ENCODE results near the gene AP5S1. TPM values are rescaled to one million over a fixed set of nuclear protein-coding genes. Genes with fewer than 3 reads are reported as not detected.
"Not testable (repeated sequence)": the region's sequence is repeated elsewhere in the genome, so short reads cannot be mapped to it uniquely, and the experiment has no call there.

The AP5S1 gene
- total RNA-seq, 1 experiment from 2014 or later = 3.9 TPM

DNA sequence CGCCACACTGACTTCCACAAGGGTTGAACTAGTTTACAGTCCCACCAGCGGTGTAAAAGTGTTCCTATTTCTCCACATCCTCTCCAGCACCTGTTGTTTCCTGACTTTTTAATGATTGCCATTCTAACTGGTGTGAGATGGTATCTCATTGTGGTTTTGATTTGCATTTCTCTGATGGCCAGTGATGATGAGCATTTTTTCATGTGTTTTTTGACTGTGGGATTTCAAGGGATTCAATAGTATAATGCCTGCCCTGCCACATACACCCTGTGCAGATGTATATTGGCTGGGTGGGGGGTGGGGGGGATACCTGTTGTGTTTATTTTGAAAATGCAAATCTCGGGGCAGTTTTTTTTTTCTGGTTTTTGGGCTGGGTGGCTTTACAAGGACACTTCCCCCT lies 26.2 kb upstream of the AP5S1 start:
- not testable (repeated sequence) for H2BK20ac ChIP-seq (ENCODE audit: low read depth, low read length, poor library complexity, severe bottlenecking); H4K91ac ChIP-seq (ENCODE audit: insufficient read length, low read depth, low read length); H3K56ac ChIP-seq (ENCODE audit: insufficient read length, low read depth, low read length); H3K79me2 ChIP-seq (ENCODE audit: insufficient read depth, low read length); H4K8ac ChIP-seq (replicated peaks; ENCODE audit: insufficient read length, low read depth, low read length); H2AFZ ChIP-seq (ENCODE audit: low read length); DNase-seq; H3K36me3 Mint-ChIP-seq (ENCODE audit: insufficient read depth in 1 of 3, low read depth in 3 of 3); H2BK12ac ChIP-seq (ENCODE audit: insufficient read length, low read depth, low read length); H3K9ac ChIP-seq (ENCODE audit: extremely low read depth, insufficient read length, low read length); H3K79me1 ChIP-seq (ENCODE audit: insufficient read depth, low read depth, low read length, poor library complexity, severe bottlenecking); H4K5ac ChIP-seq (ENCODE audit: insufficient read length, low read depth, low read length); H3K27me3 ChIP-seq (ENCODE audit: insufficient read depth, low read length); H3K4me2 ChIP-seq (ENCODE audit: insufficient read depth, insufficient read length, low read length); H2BK120ac ChIP-seq (ENCODE audit: low read depth, low read length, poor library complexity, severe bottlenecking); H3K27ac ChIP-seq (ENCODE audit: insufficient read length, low read depth, low read length); H3K18ac ChIP-seq (ENCODE audit: insufficient read length, low read depth, low read length); H3K9me3 Mint-ChIP-seq; H2BK15ac ChIP-seq (ENCODE audit: low read depth, low read length); H3K9me3 ChIP-seq (ENCODE audit: control insufficient read depth, low read depth, low read length); H3K4me3 Mint-ChIP-seq; H3K14ac ChIP-seq (ENCODE audit: insufficient read depth, low read length); H3T11ph ChIP-seq (ENCODE audit: low read length); H3K4ac ChIP-seq (ENCODE audit: low read depth, low read length); H2BK5ac ChIP-seq (ENCODE audit: insufficient read length, low read length); H4K20me1 ChIP-seq (ENCODE audit: control insufficient read depth, insufficient read depth, insufficient read length); H2AK5ac ChIP-seq (ENCODE audit: insufficient read length, low read length); H3K27ac Mint-ChIP-seq; H3K4me1 ChIP-seq (ENCODE audit: insufficient read depth, low read length); H3K23ac ChIP-seq (ENCODE audit: insufficient read length, low read depth, low read length)
- WGBS (ENCODE audit: extremely low coverage, insufficient read length, low lambda C conversion rate) = no CpG with 5 or more reads among the region's 3 CpGs
- peaks cover 26% of the 10 kb centered on the region for H3K27me3 Mint-ChIP-seq (ENCODE audit: low read depth)
- peaks cover 11% of the 10 kb centered on the region for H3K23me2 ChIP-seq (ENCODE audit: insufficient read length, low read depth, low read length, poor library complexity, severe bottlenecking)
- H3K4me1 Mint-ChIP-seq = peaks cover 27 to 31% of the 10 kb centered on the region in 2 experiments
